ENCODE data around the gene KAZALD1. TPM values are rescaled to one million over a fixed set of nuclear protein-coding genes. Genes with fewer than 3 reads are reported as not detected.

KAZALD1 gene
- total RNA-seq, 4 donors from 2014 or later: 25.9 to 41.8 (median 39.1) TPM; not detected in 1

- Histone ChIP-seq H3K36me3 (peaks cover 0 to 44% (median 0%) of the 10 kb centered on the region in 3 donors), H3K4me3 (no peak overlapping the region), H3K9me3 (no peaks in the 10 kb centered on the region), H3K27me3 (no peaks in the 10 kb centered on the region), H3K4me1 (peaks cover 0 to 17% (median 3%) of the 10 kb centered on the region in 4 donors), H3K27ac (peak overlapping the region in 1 of 4 donors; percentile 55)
- DNase-seq: no peak
- TF ChIP-seq CTCF (IDR thresholded peaks at IDR 0.05): no peak
- no peak for TF ChIP-seq POLR2A (IDR thresholded peaks at IDR 0.05)
Measured at GRCh38 chr10:101040851-101041250, 20.9 kb upstream of the KAZALD1 start.

- H3K36me3 ChIP-seq: peaks cover 0 to 40% (median 0%) of the 10 kb centered on the region in 3 donors
- peak; percentile 76 to 93 (median 81) for DNase-seq
- TF ChIP-seq POLR2A (IDR thresholded peaks at IDR 0.05): no peak
- TF ChIP-seq CTCF (IDR thresholded peaks at IDR 0.05): peak; percentile 77 to 90 (median 86)
- H3K4me1 ChIP-seq: peaks cover 0 to 17% (median 3%) of the 10 kb centered on the region in 4 donors
- H3K9me3 ChIP-seq: no peaks in the 10 kb centered on the region
- peak overlapping the region in 2 of 4 donors; percentile 88 to 90 for H3K27ac ChIP-seq
- no peaks in the 10 kb centered on the region for H3K27me3 ChIP-seq
- no peak overlapping the region for H3K4me3 ChIP-seq
Measured at GRCh38 chr10:101041252-101041761, 20.5 kb upstream of the KAZALD1 start.

GRCh38 chr10:101042118-101042517 is 19.7 kb upstream of the KAZALD1 start:
- no peaks in the 10 kb centered on the region for H3K27me3 ChIP-seq
- peaks cover 0 to 32% (median 0%) of the 10 kb centered on the region in 3 donors for H3K36me3 ChIP-seq
- no peak for DNase-seq
- no peaks in the 10 kb centered on the region for H3K9me3 ChIP-seq
- H3K4me3 ChIP-seq: peak overlapping the region; percentile 35 to 56 (median 46)
- H3K4me1 ChIP-seq: peaks cover 0 to 17% (median 3%) of the 10 kb centered on the region in 4 donors
- TF ChIP-seq POLR2A (IDR thresholded peaks at IDR 0.05): no peak
- TF ChIP-seq CTCF (IDR thresholded peaks at IDR 0.05): no peak
- peak overlapping the region; percentile 68 to 90 (median 84) for H3K27ac ChIP-seq

GRCh38 chr10:101042667-101043362 is 19.0 kb upstream of the KAZALD1 start:
- H3K27me3 ChIP-seq: no peaks in the 10 kb centered on the region
- peak in 2 of 6 experiments; percentile 0 to 15 for TF ChIP-seq CTCF (IDR thresholded peaks at IDR 0.05)
- peak; percentile 54 to 80 for TF ChIP-seq POLR2A (IDR thresholded peaks at IDR 0.05)
- H3K9me3 ChIP-seq: no peaks in the 10 kb centered on the region
- H3K4me3 ChIP-seq: peak overlapping the region; percentile 35 to 56 (median 46)
- peak; percentile 96 to 99 (median 99) for DNase-seq
- peak overlapping the region; percentile 68 to 90 (median 84) for H3K27ac ChIP-seq
- H3K4me1 ChIP-seq: peaks cover 0 to 17% (median 3%) of the 10 kb centered on the region in 4 donors
- H3K36me3 ChIP-seq: peaks cover 0 to 25% (median 0%) of the 10 kb centered on the region in 3 donors

GRCh38 chr10:101043363-101043707 is 18.5 kb upstream of the KAZALD1 start:
- Histone ChIP-seq H3K4me1 (peaks cover 0 to 21% (median 3%) of the 10 kb centered on the region in 4 donors), H3K27ac (peak overlapping the region; percentile 68 to 90 (median 84)), H3K27me3 (no peaks in the 10 kb centered on the region), H3K9me3 (no peaks in the 10 kb centered on the region), H3K36me3 (peaks cover 0 to 19% (median 0%) of the 10 kb centered on the region in 3 donors), H3K4me3 (peak overlapping the region; percentile 35 to 56 (median 46))
- TF ChIP-seq POLR2A (IDR thresholded peaks at IDR 0.05) (no peak), CTCF (IDR thresholded peaks at IDR 0.05) (no peak)
- DNase-seq: peak in 1 of 3 donors; percentile 61
